Measurements from ENCODE around the gene TPRG1. TPM values are rescaled to one million over a fixed set of nuclear protein-coding genes. Genes with fewer than 3 reads are reported as not detected.

Gene TPRG1
- total and polyA plus RNA-seq, 2 donors (not counting 1 experiment from before 2014, with no cell fraction given) = 0.21 to 0.39 TPM

GRCh38 chr3:189227249-189227648 is 55.5 kb downstream of the TPRG1 start:
- H3K9ac ChIP-seq (ENCODE audit: low read length) = no peak overlapping the region
- CTCF ChIA-PET = no interaction called here
- Mint-ChIP-seq H3K27ac (no peak overlapping the region), H3K27me3 (peaks cover 5% of the 10 kb centered on the region), H3K4me1 (no peaks in the 10 kb centered on the region), H3K4me3 (no peak overlapping the region), H3K9me3 (ENCODE audit: insufficient read depth) (no peaks in the 10 kb centered on the region)
- no peak overlapping the region for H3K27ac ChIP-seq (ENCODE audit: low read length in 2 of 2)
- no peaks in the 10 kb centered on the region for H3K9me3 ChIP-seq (ENCODE audit: control extremely low read depth in 1 of 3, control insufficient read depth in 2 of 3, insufficient read depth in 1 of 3, low read length in 2 of 3)
- H3K4me2 ChIP-seq (replicated peaks; ENCODE audit: low read depth, low read length, poor library complexity, severe bottlenecking) = no peak overlapping the region
- no peak for TF ChIP-seq EZH2 (IDR thresholded peaks at IDR 0.05; ENCODE audit: borderline replicate concordance, insufficient read depth, low read depth, low read length, poor library complexity, severe bottlenecking)
- TF ChIP-seq CTCF (IDR thresholded peaks at IDR 0.05) = no peak
- H3K36me3 ChIP-seq (replicated peaks in 1 of 2; ENCODE audit: control extremely low read depth in 1 of 2, control insufficient read depth in 1 of 2, extremely low read depth in 1 of 2, insufficient read depth in 2 of 2, low read length in 1 of 2) = no peaks in the 10 kb centered on the region
- H3K79me2 ChIP-seq (ENCODE audit: control insufficient read depth, insufficient read depth, low read length) = no peaks in the 10 kb centered on the region
- POLR2A ChIA-PET = no interaction called here
- H3K4me3 ChIP-seq (ENCODE audit: control extremely low read depth in 1 of 5, extremely low read depth in 1 of 5, insufficient read depth in 1 of 5, low read depth in 2 of 5, low read length in 4 of 5) = no peak overlapping the region
- no peaks in the 10 kb centered on the region for H4K20me1 ChIP-seq (ENCODE audit: control insufficient read depth, insufficient read depth, low read length, poor library complexity, severe bottlenecking)
- intact Hi-C loops (cut with micrococcal nuclease) = no loop called here
- DNase-seq = no peak
- H3K27me3 ChIP-seq (replicated peaks in 1 of 4; ENCODE audit: control extremely low read depth in 1 of 4, control insufficient read depth in 3 of 4, insufficient read depth in 4 of 4, low read length in 3 of 4) = no peaks in the 10 kb centered on the region
- no peak for ATAC-seq (ENCODE audit: low read depth)
- WGBS (ENCODE audit: insufficient coverage) = 86% methylated on average over 1 of the region's 3 CpGs
- H3K4me1 ChIP-seq (ENCODE audit: control insufficient read depth in 2 of 2, insufficient read depth in 2 of 2, low read length in 2 of 2) = no peaks in the 10 kb centered on the region
- no peak overlapping the region for H2AFZ ChIP-seq (ENCODE audit: insufficient read depth, low read depth, low read length, poor library complexity, severe bottlenecking)

GRCh38 chr3:189229196-189229828 is 57.5 kb downstream of the TPRG1 start:
- no peaks in the 10 kb centered on the region for H3K9me3 Mint-ChIP-seq (ENCODE audit: insufficient read depth)
- H3K27ac Mint-ChIP-seq = no peak overlapping the region
- no peak overlapping the region for H3K4me2 ChIP-seq (replicated peaks; ENCODE audit: low read depth, low read length, poor library complexity, severe bottlenecking)
- no peaks in the 10 kb centered on the region for H3K79me2 ChIP-seq (ENCODE audit: control insufficient read depth, insufficient read depth, low read length)
- no peak for TF ChIP-seq EZH2 (IDR thresholded peaks at IDR 0.05; ENCODE audit: borderline replicate concordance, insufficient read depth, low read depth, low read length, poor library complexity, severe bottlenecking)
- H3K27me3 ChIP-seq (replicated peaks in 1 of 4; ENCODE audit: control extremely low read depth in 1 of 4, control insufficient read depth in 3 of 4, insufficient read depth in 4 of 4, low read length in 3 of 4) = no peaks in the 10 kb centered on the region
- no peak for DNase-seq
- H4K20me1 ChIP-seq (ENCODE audit: control insufficient read depth, insufficient read depth, low read length, poor library complexity, severe bottlenecking) = no peaks in the 10 kb centered on the region
- no peak overlapping the region for H3K4me3 ChIP-seq (ENCODE audit: control extremely low read depth in 1 of 5, extremely low read depth in 1 of 5, insufficient read depth in 1 of 5, low read depth in 2 of 5, low read length in 4 of 5)
- H3K4me3 Mint-ChIP-seq = no peak overlapping the region
- intact Hi-C loops (cut with micrococcal nuclease) = no loop called here
- peaks cover 5% of the 10 kb centered on the region for H3K27me3 Mint-ChIP-seq
- H2AFZ ChIP-seq (ENCODE audit: insufficient read depth, low read depth, low read length, poor library complexity, severe bottlenecking) = no peak overlapping the region
- H3K27ac ChIP-seq (ENCODE audit: low read length in 2 of 2) = no peak overlapping the region
- H3K36me3 ChIP-seq (replicated peaks in 1 of 2; ENCODE audit: control extremely low read depth in 1 of 2, control insufficient read depth in 1 of 2, extremely low read depth in 1 of 2, insufficient read depth in 2 of 2, low read length in 1 of 2) = no peaks in the 10 kb centered on the region
- no peaks in the 10 kb centered on the region for H3K4me1 ChIP-seq (ENCODE audit: control insufficient read depth in 2 of 2, insufficient read depth in 2 of 2, low read length in 2 of 2)
- no peaks in the 10 kb centered on the region for H3K4me1 Mint-ChIP-seq
- no peak overlapping the region for H3K9ac ChIP-seq (ENCODE audit: low read length)
- no peaks in the 10 kb centered on the region for H3K9me3 ChIP-seq (ENCODE audit: control extremely low read depth in 1 of 3, control insufficient read depth in 2 of 3, insufficient read depth in 1 of 3, low read length in 2 of 3)
- CTCF ChIA-PET = no interaction called here
- ATAC-seq (ENCODE audit: low read depth) = no peak
- POLR2A ChIA-PET = interaction anchor here (0.5 kb wide), 1 partner anchor 63 kb away, joined by 3 read pairs; no protein-coding TSS in a partner anchor
- WGBS (ENCODE audit: insufficient coverage) = 33% methylated on average over 4 of the region's 5 CpGs

All from B cell (primary cell).